Fibroblast of pulmonary artery (primary cell): ENCODE measurements around the gene DUSP15.

ENCODE experiments used
- DNase-seq: peaks from one replicate; pipeline ENCODE4 v3.0.0-alpha.2; 2010; ENCODE audit warnings: low read depth
- H3K4me3 ChIP-seq: replicated peaks from 2 replicates; pipeline ENCODE4 v1.5.1; 2011; ENCODE audit warnings: low read depth, mild to moderate bottlenecking, control low read depth, low read length, moderate library complexity
- TF ChIP-seq, protein P1 (sequence below): IDR thresholded peaks from 2 replicates; pipeline ENCODE4 v1.5.1; 2011; ENCODE audit warnings: mild to moderate bottlenecking, control low read depth, low read length, inconsistent platforms; ENCODE audit errors: missing control alignments

Gene DUSP15

DNA sequence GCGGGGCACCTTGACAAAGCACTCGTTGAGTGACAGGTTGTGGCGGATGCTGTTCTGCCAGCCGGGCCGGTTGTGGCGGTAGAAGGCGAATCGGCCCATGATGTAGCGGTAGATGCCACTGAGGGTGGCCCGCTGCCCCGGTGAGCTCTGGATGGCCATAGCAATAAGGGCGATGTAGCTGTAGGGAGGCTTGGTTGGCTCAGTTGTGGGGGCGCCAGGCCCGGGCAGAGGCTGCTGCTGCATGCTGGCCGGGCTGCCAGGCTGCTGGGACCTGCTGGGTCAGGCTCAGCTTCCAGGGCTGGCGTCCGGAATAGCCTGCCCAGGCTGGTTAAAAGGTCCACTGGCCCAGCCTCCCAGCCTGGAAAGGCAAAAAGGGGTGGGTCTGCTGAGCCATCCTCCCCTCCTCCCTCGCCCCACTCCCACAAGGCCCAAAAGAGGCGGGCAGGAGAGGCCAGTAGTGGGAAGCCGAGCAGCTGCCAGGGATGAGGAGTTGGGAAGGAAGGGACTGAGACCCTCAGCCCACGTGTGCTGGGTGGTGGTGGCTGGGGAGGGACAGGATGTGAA lies 24.9 kb downstream of the DUSP15 start, which contains the start of gene FOXS1:
Gene FOXS1 (minus strand): TSS at position 305 of the 564 bp plus-strand sequence. CDS start 62 bp downstream, at position 243.
- no peak within 1 kb of the TSS for H3K4me3 ChIP-seq
- TF ChIP-seq, protein P1, sequence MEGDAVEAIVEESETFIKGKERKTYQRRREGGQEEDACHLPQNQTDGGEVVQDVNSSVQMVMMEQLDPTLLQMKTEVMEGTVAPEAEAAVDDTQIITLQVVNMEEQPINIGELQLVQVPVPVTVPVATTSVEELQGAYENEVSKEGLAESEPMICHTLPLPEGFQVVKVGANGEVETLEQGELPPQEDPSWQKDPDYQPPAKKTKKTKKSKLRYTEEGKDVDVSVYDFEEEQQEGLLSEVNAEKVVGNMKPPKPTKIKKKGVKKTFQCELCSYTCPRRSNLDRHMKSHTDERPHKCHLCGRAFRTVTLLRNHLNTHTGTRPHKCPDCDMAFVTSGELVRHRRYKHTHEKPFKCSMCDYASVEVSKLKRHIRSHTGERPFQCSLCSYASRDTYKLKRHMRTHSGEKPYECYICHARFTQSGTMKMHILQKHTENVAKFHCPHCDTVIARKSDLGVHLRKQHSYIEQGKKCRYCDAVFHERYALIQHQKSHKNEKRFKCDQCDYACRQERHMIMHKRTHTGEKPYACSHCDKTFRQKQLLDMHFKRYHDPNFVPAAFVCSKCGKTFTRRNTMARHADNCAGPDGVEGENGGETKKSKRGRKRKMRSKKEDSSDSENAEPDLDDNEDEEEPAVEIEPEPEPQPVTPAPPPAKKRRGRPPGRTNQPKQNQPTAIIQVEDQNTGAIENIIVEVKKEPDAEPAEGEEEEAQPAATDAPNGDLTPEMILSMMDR, result no peak
- DNase-seq, result peak; percentile 42

DNA sequence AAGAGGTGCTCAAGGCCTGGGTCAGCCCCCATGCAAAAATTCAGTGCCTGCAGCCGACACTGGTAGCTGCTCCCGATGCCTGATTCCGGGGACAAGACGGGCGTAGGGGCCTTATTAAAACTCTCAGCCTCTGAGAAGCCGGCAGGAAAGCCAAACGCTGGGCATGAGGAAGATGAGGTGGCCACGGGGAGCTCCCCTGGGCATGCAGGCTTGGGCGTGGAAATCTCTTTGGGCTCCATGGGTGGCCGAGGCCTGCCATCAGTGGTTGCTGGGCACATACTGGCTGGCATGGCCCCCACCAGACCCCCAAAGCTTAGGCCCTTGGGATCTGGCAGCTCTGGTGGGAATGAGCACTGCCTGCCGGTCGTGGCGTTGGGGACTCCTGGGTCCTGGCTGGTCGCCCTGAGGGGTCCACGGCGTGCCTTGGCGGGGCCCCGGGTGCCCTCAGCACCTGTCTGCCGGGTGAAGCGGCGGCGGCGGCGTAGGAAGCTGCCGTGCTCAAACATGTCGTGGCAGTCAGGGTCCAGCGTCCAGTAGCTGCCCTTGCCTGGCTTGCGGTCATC lies 25.5 kb downstream of the DUSP15 start:
- DNase-seq, result no peak
- TF ChIP-seq, protein P1, result no peak
- H3K4me3 ChIP-seq, result no peak overlapping the region

DNA sequence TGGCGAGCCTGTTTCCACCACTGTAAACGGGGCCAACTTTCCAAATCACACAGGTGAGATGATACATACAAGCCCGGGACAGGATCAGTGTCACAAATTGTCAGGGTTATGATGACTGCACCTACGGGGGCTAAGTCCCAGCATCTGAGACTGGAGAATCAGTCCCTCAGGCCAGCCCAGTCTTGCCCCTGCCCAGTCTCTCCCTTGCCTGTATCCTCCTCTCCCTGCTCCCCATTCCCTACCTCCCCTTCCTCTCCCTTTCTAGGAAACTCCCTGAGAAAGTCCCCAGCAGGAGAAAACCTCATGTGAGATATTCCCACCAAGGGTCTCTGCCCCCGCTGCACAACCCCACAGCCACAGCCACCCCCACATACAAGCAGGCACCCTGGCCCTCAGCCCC lies 26.4 kb downstream of the DUSP15 start:
- no peak overlapping the region for H3K4me3 ChIP-seq
- TF ChIP-seq, protein P1, result no peak
- no peak for DNase-seq

DNA sequence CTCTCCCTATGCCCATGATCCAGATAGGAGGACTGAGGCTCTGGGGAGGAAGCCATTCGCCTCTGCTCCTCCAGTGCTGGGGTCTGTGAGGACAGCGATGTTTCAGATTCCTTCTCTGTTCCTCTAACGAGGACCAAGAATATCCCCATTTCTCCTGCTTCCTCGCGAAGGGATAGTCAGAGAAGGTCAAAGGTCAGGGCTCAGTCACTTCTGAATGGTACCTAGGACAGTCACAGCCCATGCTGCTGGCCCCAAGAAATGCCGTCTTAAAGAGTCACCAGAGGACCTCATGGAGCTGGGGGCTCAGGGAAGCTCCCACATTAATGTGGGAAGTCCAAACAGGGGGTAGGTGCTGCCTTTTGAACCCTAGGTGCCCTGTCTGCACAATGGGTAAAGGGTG lies 27.0 kb downstream of the DUSP15 start:
- DNase-seq, result no peak
- no peak overlapping the region for H3K4me3 ChIP-seq
- TF ChIP-seq, protein P1, result no peak

DNA sequence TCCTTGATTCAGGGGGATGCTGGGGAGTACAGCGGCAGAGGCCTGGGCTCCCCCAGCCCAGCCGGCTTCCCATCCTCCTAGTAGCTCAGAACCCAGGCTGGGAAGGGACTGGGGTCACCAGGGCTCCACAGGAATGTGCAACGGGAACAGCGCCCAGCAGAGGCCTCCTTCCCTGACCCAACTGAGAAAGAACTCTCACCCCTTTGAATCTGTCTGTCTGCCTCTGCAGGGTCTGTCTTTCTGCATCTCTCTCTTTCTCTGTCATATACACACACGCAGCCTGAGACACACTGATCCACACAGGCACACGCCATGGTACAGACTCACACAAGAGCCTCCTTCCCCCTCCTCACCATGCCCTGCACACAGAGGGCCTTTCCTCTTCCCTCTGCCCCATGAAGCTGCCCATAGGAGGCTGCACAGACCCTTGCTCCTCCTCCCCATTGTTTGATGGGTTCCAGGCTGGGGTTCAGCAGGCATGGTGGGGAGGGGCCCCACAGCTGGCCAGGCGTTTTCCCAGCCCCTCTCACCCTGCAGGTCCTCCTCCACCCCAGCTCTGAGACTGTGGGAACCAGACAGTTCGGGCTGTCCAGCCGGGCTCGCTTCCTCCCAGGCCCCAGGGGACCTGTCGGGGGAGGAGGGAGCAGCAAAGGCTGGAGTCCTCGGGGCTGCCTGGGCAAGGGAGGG lies 27.7 kb downstream of the DUSP15 start:
- DNase-seq, result peak; percentile 83
- TF ChIP-seq, protein P1, result no peak
- no peak overlapping the region for H3K4me3 ChIP-seq

DNA sequence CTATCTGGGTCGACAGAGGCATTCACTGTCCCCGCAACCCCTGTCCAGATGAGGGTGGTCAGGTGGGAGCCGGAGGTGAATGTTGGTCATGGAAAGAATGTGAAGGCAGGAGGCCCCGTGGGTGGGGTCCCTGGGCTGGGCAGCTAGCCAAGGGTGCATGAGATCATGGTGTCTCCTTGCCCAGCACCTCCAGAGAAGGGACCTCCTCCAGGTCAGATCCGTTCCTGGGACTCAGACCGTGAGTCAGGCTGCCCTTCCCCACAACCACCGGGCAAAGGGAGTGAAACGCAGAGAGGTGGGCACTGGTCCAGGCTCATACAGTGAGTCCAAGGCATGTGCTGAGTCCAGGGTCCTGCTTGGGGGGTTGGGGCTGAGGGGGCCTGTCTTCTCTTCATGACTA lies 28.4 kb downstream of the DUSP15 start:
- DNase-seq, result peak; percentile 84
- H3K4me3 ChIP-seq, result no peak overlapping the region
- TF ChIP-seq, protein P1, result no peak
